Endothelial cell of umbilical vein (primary cell): ENCODE results near the gene DPF3.

Experiments used
- CTCF ChIP-seq, 2 donors: IDR thresholded peaks; 1 replicate in 1 of 2; 2 replicates in 1 of 2; pipeline ENCODE4 v1.5.1; 2011; ENCODE audit warnings: low read length in 2 of 2, mild to moderate bottlenecking in 2 of 2, moderate library complexity in 2 of 2, control low read depth in 1 of 2, inconsistent platforms in 1 of 2, low read depth in 1 of 2; ENCODE audit not compliant: insufficient read depth in 1 of 2; ENCODE audit errors: extremely low read depth in 1 of 2
- EZH2 ChIP-seq: IDR thresholded peaks from 2 replicates; pipeline ENCODE4 v1.6.1; 2012; ENCODE audit warnings: borderline replicate concordance, low read depth, mild to moderate bottlenecking, moderate library complexity, low read length, inconsistent platforms; ENCODE audit not compliant: severe bottlenecking
- GATA2 ChIP-seq: IDR thresholded peaks from 2 replicates; pipeline ENCODE4 v1.7.0; 2011; ENCODE audit warnings: low read depth, mild to moderate bottlenecking, moderate library complexity, mixed read lengths, low read length; ENCODE audit not compliant: insufficient read length, insufficient read depth
- JUN ChIP-seq: IDR thresholded peaks from 2 replicates; pipeline ENCODE4 v1.6.1; 2011; ENCODE audit warnings: borderline replicate concordance, low read depth; ENCODE audit not compliant: insufficient read length, insufficient read depth
- MAX ChIP-seq: IDR thresholded peaks from 2 replicates; pipeline ENCODE4 v1.6.1; 2011; ENCODE audit not compliant: insufficient read depth, insufficient read length
- MYC ChIP-seq: IDR thresholded peaks from one replicate; pipeline ENCODE4 v1.6.1; 2011; ENCODE audit warnings: mild to moderate bottlenecking, low read depth, low read length
- POLR2A ChIP-seq: IDR thresholded peaks from 2 replicates; pipeline ENCODE4 v1.6.1; 2012; ENCODE audit warnings: low read depth, mild to moderate bottlenecking, control low read depth, low read length
- POLR2AphosphoS5 ChIP-seq: IDR thresholded peaks from 2 replicates; pipeline ENCODE4 v1.6.1; 2012; ENCODE audit warnings: low read depth, mild to moderate bottlenecking, control low read depth, low read length, moderate library complexity; ENCODE audit not compliant: insufficient read depth

GRCh38 chr14:72715215-72715849, 178.6 kb downstream of the DPF3 start:
- TF ChIP-seq MAX = no peak
- no peak for TF ChIP-seq CTCF (IDR thresholded peaks at IDR 0.05; ENCODE audit: extremely low read depth in 1 of 2, insufficient read depth in 1 of 2, low read depth in 1 of 2, low read length in 2 of 2)
- no peak for TF ChIP-seq EZH2
- TF ChIP-seq POLR2A = no peak
- TF ChIP-seq JUN = no peak
- no peak for TF ChIP-seq POLR2AphosphoS5
- TF ChIP-seq GATA2 = no peak
- TF ChIP-seq MYC = no peak
